Raji (cell line): Measurements from ENCODE around the gene IL18.

Experiments
- POLR2A ChIP-seq: IDR thresholded peaks from 2 replicates; pipeline ENCODE4 v1.6.1; 2011; ENCODE audit warnings: low read depth, low read length, control low read depth; ENCODE audit not compliant: insufficient read depth

The IL18 gene

DNA sequence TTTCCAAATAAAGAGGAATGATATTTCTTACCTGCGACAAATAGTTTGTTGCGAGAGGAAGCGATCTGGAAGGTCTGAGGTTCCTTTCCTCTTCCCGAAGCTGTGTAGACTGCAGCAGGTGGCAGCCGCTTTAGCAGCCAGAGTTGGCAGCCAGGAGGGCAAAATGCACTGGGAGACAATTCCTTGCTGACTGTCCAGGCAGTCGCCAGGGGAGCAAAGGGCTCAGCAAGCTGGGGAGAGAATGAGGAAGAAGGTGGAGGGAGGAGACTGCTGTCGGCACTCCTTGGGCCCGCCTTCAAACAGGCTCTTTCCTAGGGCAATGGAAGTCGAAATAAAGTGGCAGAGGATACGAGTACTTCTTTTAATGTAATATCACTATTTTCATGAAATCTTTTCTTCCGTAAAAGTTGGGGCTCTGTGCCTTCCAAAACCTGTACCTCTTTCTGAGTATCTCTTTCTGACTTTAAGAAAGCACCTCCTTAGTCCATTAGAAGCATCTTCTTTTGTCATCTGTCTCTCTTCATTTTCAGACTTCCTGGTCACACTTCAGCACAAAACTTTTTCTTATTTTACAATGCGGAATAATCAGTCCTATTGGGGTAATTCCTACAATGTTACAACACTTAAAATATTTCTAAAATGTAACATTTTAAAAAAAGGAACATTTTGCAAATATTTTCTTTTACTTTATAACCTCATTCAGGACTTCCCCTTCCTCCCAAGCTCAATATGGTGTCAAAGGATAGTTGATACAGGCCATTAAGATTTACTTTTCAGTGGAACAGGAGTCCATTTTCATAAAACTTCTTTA, at the start of gene IL18:
Gene IL18, minus strand, starts transcription at position 220 of the 811 bp plus-strand sequence. CDS start 9,041 bp downstream, outside the sequence.
- no peak for TF ChIP-seq POLR2A

DNA sequence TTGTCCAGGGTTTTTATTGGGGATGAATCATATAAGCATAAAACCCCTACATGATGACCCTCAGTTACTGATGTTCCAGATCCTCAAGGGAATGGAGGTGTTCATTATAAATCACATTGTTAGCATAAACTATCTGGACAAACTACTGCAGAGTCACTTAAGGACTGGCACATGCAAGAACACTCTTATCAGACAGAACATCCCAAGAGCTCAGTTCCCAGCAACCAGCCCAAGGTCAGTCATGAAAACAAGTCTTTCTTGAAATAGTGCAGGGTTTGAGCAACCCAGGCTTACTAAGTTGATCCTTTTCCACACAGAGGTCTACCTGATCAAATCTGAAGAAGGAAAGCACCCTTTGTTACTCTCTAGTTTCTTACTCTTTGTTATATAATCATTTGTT, 48.8 kb upstream of the IL18 start:
- no peak for TF ChIP-seq POLR2A

DNA sequence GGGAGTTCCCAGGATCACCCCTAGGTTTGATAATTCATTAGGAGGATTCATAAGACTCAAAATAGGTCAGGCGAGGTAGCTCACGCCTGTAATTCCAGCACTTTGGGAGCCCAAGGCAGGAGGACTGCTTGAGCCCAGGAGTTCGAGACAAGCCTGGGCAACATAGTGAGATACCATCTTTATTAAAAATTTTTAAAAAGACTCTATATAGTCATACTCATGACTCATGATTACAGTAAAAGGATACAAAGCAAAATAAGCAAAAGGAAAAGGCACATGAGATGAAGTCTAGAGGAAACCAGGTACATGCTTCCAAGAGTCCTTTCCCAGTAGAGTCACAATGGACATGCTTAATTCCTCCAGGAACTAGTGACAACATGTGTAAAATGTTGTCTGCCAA, 48.4 kb upstream of the IL18 start:
- no peak for TF ChIP-seq POLR2A

DNA sequence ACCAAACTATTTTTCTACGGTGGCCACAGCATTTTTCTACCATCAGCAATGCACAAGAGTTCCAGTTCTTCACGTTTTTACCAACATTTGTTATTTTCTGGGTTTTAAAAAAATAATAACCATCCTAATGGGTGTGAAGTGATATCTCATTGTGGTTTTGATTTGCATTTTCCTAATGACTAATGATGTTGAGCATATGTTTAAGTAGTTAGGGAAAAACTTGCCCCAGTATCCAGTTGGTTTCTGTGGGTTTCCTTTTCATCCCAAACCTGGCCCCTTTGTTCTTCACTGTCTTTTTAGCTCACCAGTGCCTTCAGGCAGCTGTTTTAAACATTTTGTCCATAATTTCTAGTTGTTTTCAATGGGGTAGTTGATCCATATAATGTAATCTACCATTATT, 47.6 kb upstream of the IL18 start:
- no peak for TF ChIP-seq POLR2A

DNA sequence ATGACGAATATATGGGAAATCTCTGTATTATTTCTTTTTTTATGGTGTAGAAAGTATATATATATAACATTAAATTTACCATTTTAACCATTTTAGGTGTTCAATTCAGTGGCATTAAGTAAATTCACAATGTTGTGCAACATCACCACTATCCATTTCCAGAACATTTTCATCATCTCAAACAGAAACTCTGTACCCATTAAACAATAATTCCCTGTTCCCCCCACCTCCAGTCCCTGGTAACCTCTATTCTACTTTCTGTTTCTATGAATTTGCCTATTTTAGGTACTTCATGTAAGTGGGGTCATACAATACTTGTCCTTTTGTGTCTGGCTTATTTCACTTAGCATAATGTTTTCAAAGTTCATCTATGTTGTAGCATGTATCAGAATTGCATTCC, 47.0 kb upstream of the IL18 start:
- TF ChIP-seq POLR2A, result no peak

DNA sequence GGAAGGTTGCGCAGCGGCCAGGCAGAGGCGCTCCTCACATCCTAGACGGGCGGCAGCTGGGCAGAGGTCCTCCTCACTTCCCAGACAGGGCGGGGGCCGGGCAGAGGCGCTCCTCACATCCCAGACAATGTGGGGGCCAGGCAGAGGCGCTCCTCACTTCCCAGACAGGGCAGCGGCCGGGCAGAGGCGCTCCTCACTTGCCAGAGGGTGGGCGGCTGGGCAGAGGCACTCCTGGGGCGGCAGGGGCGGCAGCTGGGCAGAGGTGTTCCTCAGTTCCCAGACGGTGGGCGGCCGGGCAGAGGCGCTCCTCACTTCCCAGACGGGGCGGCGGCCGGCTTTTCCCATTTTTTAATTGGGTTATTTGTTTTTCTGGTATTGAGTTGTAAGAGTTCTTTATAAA, 42.2 kb upstream of the IL18 start:
- TF ChIP-seq POLR2A, result no peak

DNA sequence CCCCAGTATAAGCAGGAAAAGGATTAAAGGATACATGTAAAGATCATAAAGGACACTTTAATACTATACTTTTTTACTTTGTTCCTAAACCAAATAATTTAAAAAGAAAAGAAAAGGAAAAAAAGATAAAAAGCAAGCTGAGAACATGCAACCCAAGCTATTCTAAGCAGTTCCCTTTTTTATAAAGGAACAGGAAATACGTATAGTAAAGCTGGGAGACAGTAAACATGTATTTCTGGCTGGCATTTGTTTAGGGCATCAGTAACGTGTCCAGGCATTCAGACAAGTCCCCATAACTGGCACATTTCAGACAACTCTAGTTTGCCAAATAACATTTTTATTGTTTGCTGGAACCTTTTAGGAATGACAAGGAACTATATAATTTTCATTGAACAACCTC, 36.4 kb upstream of the IL18 start:
- no peak for TF ChIP-seq POLR2A

DNA sequence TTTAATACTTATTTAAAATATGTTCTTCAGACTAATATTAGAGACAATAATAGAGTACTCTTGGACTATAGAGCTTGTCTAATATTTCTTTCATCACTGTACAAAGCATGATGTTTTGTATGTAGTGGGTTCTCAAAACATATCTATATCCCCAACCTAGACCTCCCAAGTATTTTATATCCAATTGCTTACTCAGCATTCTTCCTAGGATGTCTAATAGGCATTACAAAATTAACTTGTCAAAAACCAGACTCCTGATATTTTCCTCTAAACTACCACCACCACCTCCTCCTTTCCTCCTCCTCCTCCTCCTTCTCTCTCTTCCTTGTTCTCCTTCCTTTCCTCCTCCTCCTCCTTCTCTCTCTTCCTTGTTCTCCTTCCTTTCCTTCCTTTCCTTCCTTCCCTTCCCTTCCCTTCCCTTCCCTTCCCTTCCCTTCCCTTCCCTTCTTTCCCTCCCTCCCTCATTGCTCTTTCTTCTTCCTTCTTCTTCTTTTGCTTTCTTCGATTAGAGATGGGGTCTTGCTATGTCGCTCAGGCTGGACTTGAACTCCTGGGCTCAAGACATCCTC, 32.7 kb upstream of the IL18 start:
- no peak for TF ChIP-seq POLR2A

DNA sequence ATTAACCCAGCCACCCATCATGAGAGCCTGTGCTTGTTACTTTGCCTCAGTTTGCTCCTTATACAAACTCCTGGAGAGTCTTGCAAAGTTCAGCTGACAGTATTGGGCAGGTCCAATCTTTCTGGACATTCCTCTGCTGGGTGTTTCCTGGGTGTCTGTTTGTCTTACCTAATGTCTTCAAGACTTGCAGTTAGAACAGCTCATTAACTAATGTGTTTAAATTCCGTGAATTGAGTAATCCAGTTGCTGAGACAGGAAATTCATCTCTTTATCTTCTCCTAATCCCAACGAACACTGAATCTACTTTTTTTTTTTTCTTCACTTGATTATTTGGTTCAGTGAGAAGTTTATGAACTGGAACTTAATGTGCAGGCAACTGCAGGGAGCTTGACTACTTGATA, 32.1 kb upstream of the IL18 start:
- no peak for TF ChIP-seq POLR2A

DNA sequence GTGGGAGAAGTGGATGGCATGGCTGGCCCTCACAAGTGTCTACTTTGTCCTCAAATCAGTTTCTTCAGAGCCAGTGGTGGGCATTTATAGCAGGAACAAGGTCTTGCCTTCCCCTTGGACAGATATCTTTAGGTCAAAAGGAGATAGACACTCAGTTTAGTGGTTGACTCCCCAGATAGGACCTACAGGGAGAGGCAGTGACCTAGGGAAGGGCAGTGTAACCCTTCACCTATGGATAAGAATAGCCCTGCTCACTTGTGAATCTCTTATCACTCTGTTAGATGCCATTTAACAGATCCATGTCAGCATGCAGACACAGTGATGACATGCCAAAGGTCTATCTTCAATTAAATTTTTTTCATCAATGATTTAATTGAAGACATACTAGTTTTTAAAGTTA, 22.4 kb upstream of the IL18 start:
- TF ChIP-seq POLR2A, result no peak

DNA sequence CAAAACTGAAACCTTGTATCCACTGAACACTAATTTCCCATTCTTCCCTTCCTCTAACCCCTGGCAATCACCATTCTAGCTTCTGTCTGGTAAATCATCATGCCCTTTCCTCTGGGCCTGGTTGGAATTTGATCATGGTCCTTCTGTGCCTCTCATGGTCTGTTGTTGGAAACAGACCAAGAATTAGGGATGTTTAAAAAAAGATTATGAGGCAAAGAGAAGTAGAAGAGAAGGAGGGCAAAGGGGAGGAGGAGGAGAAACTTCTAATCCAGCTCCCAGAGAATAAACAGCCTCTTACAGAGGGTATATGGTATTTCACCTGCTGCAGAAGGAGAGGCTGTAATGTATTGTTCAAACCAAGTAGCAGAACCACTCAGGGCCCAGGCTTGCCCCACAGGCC, 22.0 kb upstream of the IL18 start:
- no peak for TF ChIP-seq POLR2A

DNA sequence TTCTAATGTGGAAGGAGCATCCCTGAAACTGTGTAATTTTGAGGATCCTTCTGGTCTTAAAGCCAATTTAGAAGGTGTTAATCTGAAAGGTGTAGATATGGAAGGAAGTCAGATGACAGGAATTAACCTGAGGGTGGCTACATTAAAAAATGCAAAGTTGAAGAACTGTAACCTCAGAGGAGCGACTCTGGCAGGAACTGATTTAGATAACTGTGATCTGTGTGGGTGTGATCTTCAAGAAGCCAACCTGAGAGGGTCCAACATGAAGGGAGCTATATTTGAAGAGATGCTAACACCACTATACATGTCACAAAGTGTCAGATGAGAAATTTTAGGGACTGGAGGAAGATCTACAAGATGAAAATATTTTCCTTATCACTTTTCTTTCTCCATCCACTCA, 19.0 kb upstream of the IL18 start:
- no peak for TF ChIP-seq POLR2A

DNA sequence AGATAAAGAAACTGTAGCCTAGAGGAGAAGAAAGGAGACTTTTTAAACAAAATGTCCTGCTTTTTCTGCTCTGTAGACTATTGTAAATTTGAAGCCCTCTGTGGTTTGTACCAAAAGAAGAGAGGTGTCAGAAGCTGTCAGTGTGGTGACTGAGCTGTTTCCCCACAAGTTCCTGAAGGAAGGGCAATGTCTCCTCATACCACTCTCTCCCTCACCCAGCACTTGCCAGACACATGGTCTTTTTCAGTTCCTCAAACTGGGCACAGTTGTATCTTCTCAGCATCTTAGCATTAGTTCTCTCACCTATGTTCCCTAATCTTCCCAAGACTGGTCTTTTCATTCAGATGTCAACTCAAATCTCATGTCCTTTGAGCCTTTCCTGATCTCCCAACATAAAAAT, 15.7 kb upstream of the IL18 start:
- no peak for TF ChIP-seq POLR2A

DNA sequence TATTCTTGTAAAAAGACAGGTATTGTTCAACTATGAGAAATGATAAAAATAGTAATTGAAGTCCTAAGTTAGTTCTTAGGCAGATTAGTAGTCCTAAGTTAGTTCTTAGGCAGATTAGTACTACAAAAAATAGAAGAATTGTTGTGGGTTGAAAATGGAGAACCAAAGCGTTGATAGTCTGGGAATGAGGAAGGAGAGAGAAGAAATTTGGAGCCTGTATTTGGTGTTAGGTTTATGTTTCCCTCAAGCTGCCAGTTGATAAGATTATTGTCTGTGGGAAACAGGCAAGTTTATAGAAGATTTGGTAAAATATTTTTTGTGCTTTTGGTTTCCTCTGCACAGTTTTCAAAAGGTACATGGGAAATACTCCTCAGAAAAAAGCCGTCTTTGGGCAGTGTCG, 15.0 kb upstream of the IL18 start:
- no peak for TF ChIP-seq POLR2A

DNA sequence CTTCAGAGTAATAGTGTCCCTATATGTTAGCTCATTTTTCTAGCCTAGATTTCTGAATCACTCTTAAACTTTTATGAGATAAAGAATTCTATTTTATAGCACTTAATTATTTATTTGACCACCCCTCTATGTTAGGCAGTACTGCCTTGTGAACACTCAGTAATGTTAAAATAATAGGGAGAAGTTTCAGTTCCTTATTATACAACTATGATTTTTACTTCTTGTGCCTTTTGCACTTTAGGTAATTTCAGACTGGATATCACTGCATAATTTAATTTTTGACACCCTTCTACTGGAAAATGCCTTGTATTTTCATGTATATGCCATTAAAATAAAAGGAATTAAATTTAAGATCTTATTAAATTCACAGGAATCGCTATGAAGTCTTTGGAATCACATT, 14.5 kb upstream of the IL18 start:
- TF ChIP-seq POLR2A, result no peak

DNA sequence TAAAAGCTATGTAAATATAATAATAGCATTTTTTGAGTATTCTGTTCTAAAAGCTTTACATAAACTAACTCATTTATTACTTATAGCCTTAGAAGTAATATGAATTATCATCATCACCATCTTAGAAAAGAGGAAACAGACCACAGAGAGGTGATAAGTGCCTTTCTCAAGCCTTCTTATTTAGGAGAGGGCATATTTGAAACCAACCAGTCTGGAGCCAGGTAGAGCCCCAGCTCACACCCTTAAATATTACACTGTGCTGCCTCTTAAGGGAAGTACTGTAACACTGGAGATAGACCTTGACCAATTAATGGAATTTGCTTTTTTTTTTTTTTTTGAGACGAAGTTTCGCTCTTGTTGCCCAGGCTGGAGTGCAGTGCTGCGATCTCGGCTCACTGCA, 13.7 kb upstream of the IL18 start:
- TF ChIP-seq POLR2A, result no peak

DNA sequence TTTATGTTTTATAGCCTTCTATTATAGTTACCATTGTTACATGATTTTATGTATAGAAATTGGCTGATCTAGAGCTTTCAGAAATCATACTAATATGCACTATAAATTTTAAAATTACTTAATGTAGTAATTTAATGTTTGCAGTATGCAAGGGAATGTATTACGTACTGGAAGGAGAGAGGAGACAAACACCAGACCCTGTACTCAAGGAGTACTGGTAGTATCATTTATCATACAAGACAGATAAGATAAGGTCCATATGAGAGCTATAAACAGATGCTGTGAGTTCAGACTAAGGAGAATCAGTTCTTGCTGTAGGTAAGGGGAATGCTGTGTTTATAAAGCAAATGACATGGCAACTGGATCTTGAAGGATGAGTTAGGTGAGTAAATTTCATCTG, 12.2 kb upstream of the IL18 start:
- no peak for TF ChIP-seq POLR2A
